HG02588 (cell line): ENCODE measurements around the gene SYNCRIP.
"Not testable (repeated sequence)": the region's sequence is repeated elsewhere in the genome, so short reads cannot be mapped to it uniquely, and the experiment has no call there.

Source experiments
- ATAC-seq: cut with Tn5 transposase; IDR thresholded peaks from one replicate; pipeline ENCODE4 v1.9.1; 2021; ENCODE audit warnings: mild to moderate bottlenecking, moderate library complexity; ENCODE audit not compliant: unreplicated experiment

SYNCRIP gene

GRCh38 chr6:85642774-85643536, at the start of gene SYNCRIP:
Gene SYNCRIP, minus strand, starts transcription at chr6:85642886. Its CDS starts 1,447 bp downstream, at chr6:85641439.
- peak; percentile 65 for ATAC-seq

GRCh38 chr6:85691478-85691877, 48.8 kb upstream of the SYNCRIP start:
- no peak for ATAC-seq

- no peak for ATAC-seq
Measured at GRCh38 chr6:85690071-85690470, 47.4 kb upstream of the SYNCRIP start.

GRCh38 chr6:85685713-85686112, 43.0 kb upstream of the SYNCRIP start:
- peak; percentile 92 for ATAC-seq

GRCh38 chr6:85684809-85685171, 42.1 kb upstream of the SYNCRIP start:
- ATAC-seq, result no peak

- no peak for ATAC-seq
Measured at GRCh38 chr6:85684133-85684808, 41.6 kb upstream of the SYNCRIP start.

GRCh38 chr6:85681899-85682298, 39.2 kb upstream of the SYNCRIP start:
- ATAC-seq, result not testable (repeated sequence)

GRCh38 chr6:85680388-85680787, 37.7 kb upstream of the SYNCRIP start:
- ATAC-seq, result no peak

- no peak for ATAC-seq
Measured at GRCh38 chr6:85679445-85680123, 36.9 kb upstream of the SYNCRIP start.

- ATAC-seq, result peak; percentile 84
Measured at GRCh38 chr6:85678602-85679444, 36.1 kb upstream of the SYNCRIP start.

- ATAC-seq, result no peak
Measured at GRCh38 chr6:85678026-85678601, 35.4 kb upstream of the SYNCRIP start.

GRCh38 chr6:85677234-85677956, 34.7 kb upstream of the SYNCRIP start:
- ATAC-seq, result no peak

- ATAC-seq, result no peak
Measured at GRCh38 chr6:85676086-85676729, 33.5 kb upstream of the SYNCRIP start.

- ATAC-seq, result no peak
Measured at GRCh38 chr6:85675030-85675819, 32.5 kb upstream of the SYNCRIP start.

GRCh38 chr6:85674604-85675003, 31.9 kb upstream of the SYNCRIP start:
- ATAC-seq, result no peak

GRCh38 chr6:85673198-85674139, 30.8 kb upstream of the SYNCRIP start:
- ATAC-seq, result no peak

GRCh38 chr6:85672623-85673022, 29.9 kb upstream of the SYNCRIP start:
- no peak for ATAC-seq

- no peak for ATAC-seq
Measured at GRCh38 chr6:85672050-85672449, 29.4 kb upstream of the SYNCRIP start.
